DMS 273 (cell line): Measurements from ENCODE around the gene TIMMDC1.
"Not testable (repeated sequence)": the region's sequence is repeated elsewhere in the genome, so short reads cannot be mapped to it uniquely, and the experiment has no call there.

ENCODE experiments used
- DNase-seq: peaks from one replicate; lab custom pipeline; 2025; ENCODE audit not compliant: unreplicated experiment; lab: John Stamatoyannopoulos, UW

TIMMDC1 gene

GRCh38 chr3:119508172-119508845, 10.0 kb downstream of the TIMMDC1 start:
- no peak for DNase-seq

- no peak for DNase-seq
These were observed 12.3 kb downstream of the TIMMDC1 start for GRCh38 chr3:119510690-119511089.

- DNase-seq = no peak
These were observed 16.3 kb downstream of the TIMMDC1 start for GRCh38 chr3:119514637-119515036.

GRCh38 chr3:119517112-119517511, 18.8 kb downstream of the TIMMDC1 start:
- no peak for DNase-seq

- DNase-seq = no peak
These were observed 19.7 kb downstream of the TIMMDC1 start for GRCh38 chr3:119518026-119518425.

- peak; percentile 23 for DNase-seq
These were observed 26.8 kb downstream of the TIMMDC1 start for GRCh38 chr3:119524931-119525662.

- DNase-seq = no peak
These were observed 29.4 kb downstream of the TIMMDC1 start for GRCh38 chr3:119527714-119528113.

GRCh38 chr3:119529883-119530282, 31.5 kb downstream of the TIMMDC1 start:
- no peak for DNase-seq

- DNase-seq = no peak
These were observed 32.1 kb downstream of the TIMMDC1 start for GRCh38 chr3:119530456-119530855.

GRCh38 chr3:119531151-119531550, 32.8 kb downstream of the TIMMDC1 start:
- DNase-seq = no peak

- no peak for DNase-seq
These were observed 35.9 kb downstream of the TIMMDC1 start for GRCh38 chr3:119534296-119534695.

- DNase-seq = no peak
These were observed 38.4 kb downstream of the TIMMDC1 start for GRCh38 chr3:119536757-119537156.

- DNase-seq = no peak
These were observed 40.4 kb downstream of the TIMMDC1 start for GRCh38 chr3:119538772-119539171.

- DNase-seq = no peak
These were observed 43.2 kb downstream of the TIMMDC1 start for GRCh38 chr3:119541547-119541946.

- DNase-seq = no peak
These were observed 43.9 kb downstream of the TIMMDC1 start for GRCh38 chr3:119542168-119542767.

- DNase-seq = no peak
These were observed 44.8 kb downstream of the TIMMDC1 start for GRCh38 chr3:119543147-119543546.

- DNase-seq = no peak
These were observed 48.9 kb downstream of the TIMMDC1 start for GRCh38 chr3:119547227-119547626.

GRCh38 chr3:119548341-119548740, 50.0 kb downstream of the TIMMDC1 start:
- DNase-seq = no peak

- DNase-seq = no peak
These were observed 52.0 kb downstream of the TIMMDC1 start for GRCh38 chr3:119550192-119550910.

GRCh38 chr3:119551598-119551997, 53.3 kb downstream of the TIMMDC1 start:
- no peak for DNase-seq

- not testable (repeated sequence) for DNase-seq
These were observed 54.6 kb downstream of the TIMMDC1 start for GRCh38 chr3:119552928-119553327.
